CD14-positive monocyte (primary cell): ENCODE results near the gene EIF5AL1. TPM values are rescaled to one million over a fixed set of nuclear protein-coding genes. Genes with fewer than 3 reads are reported as not detected.
"Not testable (repeated sequence)": the region's sequence is repeated elsewhere in the genome, so short reads cannot be mapped to it uniquely, and the experiment has no call there.

Source experiments
- DNase-seq, 3 donors: peaks; one replicate each; pipeline ENCODE4 v3.0.0-alpha.2; 2011 to 2022
- H2AFZ ChIP-seq: 2 replicates; pipeline ENCODE4 v1.6.0; 2012; ENCODE audit warnings: mild to moderate bottlenecking, low read depth, low read length, inconsistent platforms; ENCODE audit not compliant: insufficient read depth, poor library complexity, severe bottlenecking
- H3K27ac ChIP-seq, 2 donors: 1 replicate in 1 of 2; 2 replicates in 1 of 2; pipeline ENCODE4 v1.5.1; 2012 to 2013; ENCODE audit warnings: low read length in 2 of 2, control low read depth in 1 of 2, inconsistent platforms in 1 of 2, low read depth in 1 of 2, mild to moderate bottlenecking in 1 of 2
- H3K27me3 ChIP-seq, 2 donors: one replicate each; pipeline versions ENCODE4 v1.6.0 to v1.6.1; 2011 to 2013; ENCODE audit warnings: low read length in 2 of 2; ENCODE audit not compliant: control insufficient read depth in 2 of 2, insufficient read depth in 2 of 2
- H3K36me3 ChIP-seq, 2 donors: replicated peaks in 1 of 2; 1 replicate in 1 of 2; 2 replicates in 1 of 2; pipeline versions ENCODE4 v1.5.1 to v1.6.1; 2012 to 2013; ENCODE audit warnings: low read length in 2 of 2, control low read depth in 1 of 2, inconsistent platforms in 1 of 2, mild to moderate bottlenecking in 1 of 2; ENCODE audit not compliant: insufficient read depth in 2 of 2, control insufficient read depth in 1 of 2
- H3K4me1 ChIP-seq, 2 donors: 1 replicate in 1 of 2; 2 replicates in 1 of 2; pipeline versions ENCODE4 v1.5.1 to v1.6.1; 2012 to 2013; ENCODE audit warnings: low read length in 2 of 2, control low read depth in 1 of 2, inconsistent platforms in 1 of 2, mild to moderate bottlenecking in 1 of 2, moderate library complexity in 1 of 2; ENCODE audit not compliant: insufficient read depth in 2 of 2, control insufficient read depth in 1 of 2
- H3K4me2 ChIP-seq: replicated peaks from 2 replicates; pipeline ENCODE3; 2012; ENCODE audit warnings: low read length, moderate library complexity, mild to moderate bottlenecking; ENCODE audit not compliant: poor library complexity, severe bottlenecking; ENCODE audit errors: extremely low read depth
- H3K4me3 ChIP-seq, 3 experiments: fragments of 200-600 bp in 1 of 3; sonication (generic) in 1 of 3; replicated peaks in 1 of 3; 1 replicate in 2 of 3; 2 replicates in 1 of 3; pipeline ENCODE4 v1.5.1; 2011 to 2013; ENCODE audit warnings: low read length in 3 of 3, mild to moderate bottlenecking in 3 of 3, control low read depth in 2 of 3, low read depth in 2 of 3, inconsistent platforms in 1 of 3, moderate library complexity in 1 of 3
- H3K79me2 ChIP-seq: 2 replicates; pipeline ENCODE4 v1.6.0; 2012; ENCODE audit warnings: mild to moderate bottlenecking, control low read depth, inconsistent platforms, low read length, moderate library complexity; ENCODE audit not compliant: insufficient read depth
- H3K9ac ChIP-seq: 2 replicates; pipeline ENCODE4 v1.6.0; 2017; ENCODE audit warnings: low read length, mild to moderate bottlenecking; ENCODE audit not compliant: insufficient read depth, poor library complexity, severe bottlenecking
- H3K9me3 ChIP-seq, 2 donors: replicated peaks in 1 of 2; 1 replicate in 1 of 2; 2 replicates in 1 of 2; pipeline versions ENCODE4 v1.5.1 to v1.6.1; 2012 to 2013; ENCODE audit warnings: low read length in 2 of 2, control low read depth in 1 of 2; ENCODE audit not compliant: control insufficient read depth in 1 of 2, insufficient read depth in 1 of 2
- H4K20me1 ChIP-seq: 2 replicates; pipeline ENCODE4 v1.6.0; 2012; ENCODE audit warnings: mild to moderate bottlenecking, low read length, control low read depth, moderate library complexity; ENCODE audit not compliant: insufficient read depth
- H3K27ac Mint-ChIP-seq, 7 donors: one replicate each; pipeline ENCODE4 v1.8.0; 2020; ENCODE audit warnings: mild to moderate bottlenecking in 7 of 7, mixed read lengths in 7 of 7, moderate library complexity in 6 of 7, inconsistent platforms in 2 of 7
- H3K27me3 Mint-ChIP-seq, 3 donors: one replicate each; pipeline ENCODE4 v1.8.0; 2021 to 2022; ENCODE audit warnings: low read depth in 3 of 3, mild to moderate bottlenecking in 3 of 3, mixed read lengths in 3 of 3, moderate library complexity in 3 of 3, inconsistent platforms in 1 of 3
- H3K36me3 Mint-ChIP-seq, 2 donors: one replicate each; pipeline ENCODE4 v1.8.0; 2020; ENCODE audit warnings: mixed read lengths in 2 of 2, inconsistent platforms in 1 of 2, mild to moderate bottlenecking in 1 of 2
- H3K4me1 Mint-ChIP-seq: one replicate; pipeline ENCODE4 v1.8.0; 2020; ENCODE audit warnings: mild to moderate bottlenecking, mixed read lengths
- H3K4me3 Mint-ChIP-seq, 2 donors: one replicate each; pipeline ENCODE4 v1.8.0; 2020; ENCODE audit warnings: mild to moderate bottlenecking in 2 of 2, mixed read lengths in 2 of 2, moderate library complexity in 1 of 2
- H3K9me3 Mint-ChIP-seq, 7 donors: one replicate each; pipeline ENCODE4 v1.8.0; 2020 to 2022; ENCODE audit warnings: mixed read lengths in 7 of 7, mild to moderate bottlenecking in 6 of 7, moderate library complexity in 6 of 7, inconsistent platforms in 2 of 7
- WGBS: methylation state at CpG from one replicate; pipeline ENCODE4 v1.1.5; 2013; ENCODE audit warnings: missing lambda C conversion rate; ENCODE audit not compliant: insufficient coverage; 5-methylcytosine and 5-hydroxymethylcytosine counted together
- intact Hi-C, 2 donors: fragments of 100-400 bp; cut with micrococcal nuclease; formaldehyde crosslinking; loops; one replicate each; pipeline versions ENCODE4 v1.15.0 to v1.15.1; 2023
- polyA plus RNA-seq, 3 donors: library from polyadenylated mRNA; depleted of rRNA in 1 of 3; unstranded in 2 of 3; stranded (reverse) in 1 of 3; fragments of 300-500 nt in 2 of 3; fragments of >200 nt in 1 of 3; fragmentation: Illumina TruSeq in 2 of 3; gene quantifications; 1 replicate in 2 of 3; 2 replicates in 1 of 3; pipeline ENCODE4 v1.2.3, GENCODE V29; 2012 to 2021

Gene EIF5AL1
- polyA plus RNA-seq, 3 donors, result 0.16 to 1.7 (median 0.17) TPM

DNA sequence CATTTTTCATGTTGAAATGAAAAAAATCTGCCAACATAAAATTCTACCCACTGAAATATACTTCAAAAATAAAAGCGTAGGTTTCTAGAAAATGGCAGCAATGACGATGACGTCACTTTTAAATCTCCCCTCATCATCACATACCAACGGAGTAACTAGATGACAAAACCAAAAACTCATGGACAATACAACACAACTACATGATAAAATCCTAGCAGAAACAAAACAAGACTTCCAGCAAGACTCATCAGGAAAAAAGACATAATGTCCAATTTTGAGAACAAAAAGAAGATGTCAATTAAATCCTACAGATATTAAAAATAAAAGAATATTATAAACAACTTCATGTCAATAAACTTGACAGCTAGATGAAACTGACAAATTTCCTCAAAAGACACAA lies 15.9 kb downstream of the EIF5AL1 start:
- H3K4me1 Mint-ChIP-seq, H2AFZ ChIP-seq, H3K9ac ChIP-seq, H3K4me3 ChIP-seq, H3K9me3 Mint-ChIP-seq, DNase-seq, H3K4me2 ChIP-seq, H3K27ac Mint-ChIP-seq, H3K36me3 ChIP-seq, H3K27me3 Mint-ChIP-seq, H3K79me2 ChIP-seq, H3K27me3 ChIP-seq, H3K9me3 ChIP-seq, H3K27ac ChIP-seq, H3K36me3 Mint-ChIP-seq, intact Hi-C loops, H3K4me1 ChIP-seq, H3K4me3 Mint-ChIP-seq, H4K20me1 ChIP-seq: not testable (repeated sequence)
- WGBS, result no CpG with 5 or more reads among the region's 4 CpGs

GRCh38 chr10:79533142-79533902 lies 21.0 kb downstream of the EIF5AL1 start:
- H3K9me3 ChIP-seq, H4K20me1 ChIP-seq, H3K4me3 ChIP-seq, H3K36me3 Mint-ChIP-seq, H3K9me3 Mint-ChIP-seq, H3K27me3 Mint-ChIP-seq, intact Hi-C loops, H3K9ac ChIP-seq, H3K4me1 ChIP-seq, H3K27ac ChIP-seq, H3K36me3 ChIP-seq, H3K4me2 ChIP-seq, H3K4me3 Mint-ChIP-seq, H3K4me1 Mint-ChIP-seq, H2AFZ ChIP-seq, H3K27me3 ChIP-seq, H3K79me2 ChIP-seq: not testable (repeated sequence)
- peak overlapping the region in 1 of 7 donors; percentile 69 for H3K27ac Mint-ChIP-seq
- DNase-seq, result peak in 2 of 3 donors; percentile 5 to 19
- 100% methylated on average over 1 of the region's 11 CpGs for WGBS

- H3K27me3 Mint-ChIP-seq, H3K79me2 ChIP-seq, H3K4me3 Mint-ChIP-seq, H3K4me2 ChIP-seq, H3K4me3 ChIP-seq, H3K9me3 Mint-ChIP-seq, H3K36me3 ChIP-seq, intact Hi-C loops, DNase-seq, H3K4me1 ChIP-seq, H3K27ac Mint-ChIP-seq, H3K9me3 ChIP-seq, H2AFZ ChIP-seq, H3K27me3 ChIP-seq, H4K20me1 ChIP-seq, H3K4me1 Mint-ChIP-seq, H3K36me3 Mint-ChIP-seq, H3K27ac ChIP-seq, H3K9ac ChIP-seq: not testable (repeated sequence)
- no CpG with 5 or more reads among the region's 5 CpGs for WGBS
These were observed 21.5 kb downstream of the EIF5AL1 start for GRCh38 chr10:79533903-79534175.

DNA sequence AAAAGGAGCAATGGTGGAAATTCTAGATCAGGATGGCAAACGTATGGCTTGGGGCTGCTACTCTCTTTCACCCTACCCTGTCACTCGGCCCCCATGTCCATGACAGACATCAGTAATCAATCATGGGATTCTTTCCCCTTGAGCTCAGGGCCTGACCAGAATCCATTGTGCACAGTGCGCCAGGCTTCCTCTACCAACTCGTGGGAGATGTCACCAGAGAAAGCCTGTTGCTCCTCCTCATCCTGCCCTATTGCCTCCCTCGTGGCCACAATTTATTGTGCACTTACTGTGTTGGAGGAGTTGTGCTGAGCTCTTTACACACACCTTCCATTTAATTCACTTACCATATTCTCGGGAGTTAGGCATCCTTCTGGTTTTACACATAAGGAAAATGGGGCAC lies 26.0 kb downstream of the EIF5AL1 start:
- H3K4me3 ChIP-seq, H2AFZ ChIP-seq, H3K27me3 Mint-ChIP-seq, H4K20me1 ChIP-seq, H3K27ac ChIP-seq, H3K9me3 Mint-ChIP-seq, H3K79me2 ChIP-seq, H3K9ac ChIP-seq, DNase-seq, H3K36me3 ChIP-seq, H3K4me2 ChIP-seq, intact Hi-C loops, H3K27ac Mint-ChIP-seq, H3K36me3 Mint-ChIP-seq, H3K27me3 ChIP-seq, H3K4me3 Mint-ChIP-seq, H3K9me3 ChIP-seq: not testable (repeated sequence)
- WGBS, result no CpG with 5 or more reads among the region's 6 CpGs
- peaks cover 10 to 13% of the 10 kb centered on the region in 2 donors for H3K4me1 ChIP-seq
- peaks cover 15% of the 10 kb centered on the region for H3K4me1 Mint-ChIP-seq
